Stimulated activated CD4-positive, alpha-beta T cell treated with anti-CD3 and anti-CD28 coated beads, Interleukin-1b, Interleukin-23, amount 100 ng/mL, for 4 hours (primary cell): Measurements from ENCODE around the gene MAGEC2.

Experiments used
- DNase-seq, 2 donors: peaks; one replicate each; pipeline ENCODE4 v3.0.0-alpha.2; 2020; ENCODE audit warnings: low read depth in 2 of 2

MAGEC2 gene, protein sequence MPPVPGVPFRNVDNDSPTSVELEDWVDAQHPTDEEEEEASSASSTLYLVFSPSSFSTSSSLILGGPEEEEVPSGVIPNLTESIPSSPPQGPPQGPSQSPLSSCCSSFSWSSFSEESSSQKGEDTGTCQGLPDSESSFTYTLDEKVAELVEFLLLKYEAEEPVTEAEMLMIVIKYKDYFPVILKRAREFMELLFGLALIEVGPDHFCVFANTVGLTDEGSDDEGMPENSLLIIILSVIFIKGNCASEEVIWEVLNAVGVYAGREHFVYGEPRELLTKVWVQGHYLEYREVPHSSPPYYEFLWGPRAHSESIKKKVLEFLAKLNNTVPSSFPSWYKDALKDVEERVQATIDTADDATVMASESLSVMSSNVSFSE

DNA sequence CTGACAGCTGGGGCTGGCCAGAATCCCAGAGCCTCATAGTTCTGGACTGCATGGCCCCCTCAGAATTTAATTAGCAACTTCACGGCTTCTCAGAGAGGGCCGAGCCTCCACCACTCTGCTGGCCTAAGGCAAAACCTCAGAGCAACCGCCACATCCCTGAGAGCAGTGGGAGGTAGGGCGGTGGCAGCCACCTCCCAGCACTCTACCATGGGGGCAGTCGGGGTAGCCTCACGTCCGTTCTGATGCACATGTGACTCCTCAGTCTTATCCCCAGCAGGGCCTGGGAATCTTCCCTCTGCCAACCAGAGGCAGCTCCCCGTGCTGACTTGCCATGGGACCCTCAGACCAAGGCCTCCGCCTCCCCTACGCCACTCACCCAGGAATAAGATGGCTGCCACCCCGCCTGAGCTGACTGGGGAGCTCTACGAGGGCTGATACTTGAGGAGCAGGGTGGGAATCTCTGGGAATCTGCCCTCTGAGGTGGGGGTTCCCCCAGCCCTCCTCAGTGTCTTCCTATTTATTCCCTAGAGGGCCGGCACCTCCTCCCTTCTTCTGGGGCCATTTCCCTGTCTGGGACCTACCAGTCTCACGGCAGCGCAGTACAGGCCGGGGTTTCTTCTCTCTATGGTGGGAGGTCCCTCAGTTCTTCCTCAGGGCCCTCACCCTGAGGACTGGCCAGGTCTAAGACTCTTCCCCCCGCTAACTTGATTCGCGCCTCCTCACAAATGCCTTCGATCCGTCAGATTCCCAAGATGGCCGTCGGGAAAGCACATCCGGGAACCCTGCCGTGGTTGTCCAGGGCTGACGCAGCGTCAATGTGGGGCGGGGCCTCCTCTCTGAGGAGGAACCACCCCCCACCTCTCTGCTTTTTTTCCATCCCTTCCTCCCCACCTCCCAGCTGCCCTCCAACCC is at the start of gene MAGEC2:
TSS of gene MAGEC2 (minus strand) at position 769 of the 912 bp plus-strand sequence. CDS start 1,303 bp downstream, outside the sequence.
- DNase-seq: no peak

DNA sequence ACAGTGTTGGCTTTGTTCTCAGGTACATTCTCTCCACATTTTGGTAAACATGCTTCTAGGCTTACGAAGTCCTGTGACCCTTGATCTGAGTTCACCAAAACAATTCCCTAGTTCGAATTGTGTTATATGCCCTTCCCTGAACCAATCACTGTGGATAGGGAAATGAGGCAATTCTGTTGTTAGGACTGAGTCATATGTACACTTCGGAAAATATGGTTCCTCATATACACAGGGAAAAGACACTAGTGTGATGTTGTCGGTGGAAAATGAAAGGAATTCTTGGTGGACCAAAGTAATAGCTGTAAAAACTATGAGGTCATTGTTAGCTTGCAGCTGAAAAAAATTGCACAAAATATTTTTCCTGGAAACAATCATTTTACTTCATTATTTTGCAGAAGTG is 46.6 kb upstream of the MAGEC2 start:
- DNase-seq: no peak

GRCh38 chrX:142251202-142251601 is 46.1 kb upstream of the MAGEC2 start:
- DNase-seq: no peak

DNA sequence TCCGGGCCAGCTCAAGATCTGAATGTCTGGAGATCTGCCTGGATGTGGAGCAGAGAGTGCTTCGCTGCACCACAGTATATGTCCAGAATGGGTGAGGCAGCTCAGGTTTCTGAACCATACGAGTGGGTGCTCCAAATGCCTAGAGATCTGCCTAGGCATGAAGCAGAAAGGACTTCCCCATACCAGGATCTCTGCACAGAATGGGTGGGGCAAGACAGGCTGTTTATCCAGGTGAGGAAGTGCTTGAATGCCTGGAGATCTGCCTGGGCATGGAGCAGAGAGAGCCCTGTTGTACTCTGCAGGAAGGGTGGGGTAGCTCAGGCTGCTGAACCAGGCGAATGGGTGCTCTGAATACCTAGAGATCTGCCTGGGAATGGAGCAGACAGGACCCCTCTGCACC is 45.4 kb upstream of the MAGEC2 start:
- DNase-seq: no peak

GRCh38 chrX:142249721-142250120 is 44.6 kb upstream of the MAGEC2 start:
- DNase-seq: no peak

- no peak for DNase-seq
Measured at GRCh38 chrX:142244568-142244967, 39.5 kb upstream of the MAGEC2 start.

DNA sequence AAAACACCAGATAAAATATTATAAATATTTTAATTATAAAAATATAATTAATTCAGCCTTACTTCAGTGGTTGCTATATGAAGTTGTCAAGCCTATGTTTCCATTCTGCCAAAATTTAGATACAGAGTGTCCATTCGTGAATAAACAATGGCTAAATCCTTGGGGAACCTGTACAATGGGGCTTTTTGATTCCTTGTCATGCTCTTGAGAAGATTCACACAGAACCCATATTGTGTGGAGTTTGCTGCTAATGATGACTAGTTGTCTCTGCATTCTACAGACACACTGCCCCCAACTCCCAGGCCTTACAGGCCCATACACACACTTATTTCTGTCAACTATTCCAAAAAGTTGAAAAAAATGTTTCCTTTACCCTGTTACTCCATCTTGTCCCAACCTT is 33.4 kb upstream of the MAGEC2 start:
- no peak for DNase-seq

GRCh38 chrX:142233400-142233799 is 28.3 kb upstream of the MAGEC2 start:
- no peak for DNase-seq

DNA sequence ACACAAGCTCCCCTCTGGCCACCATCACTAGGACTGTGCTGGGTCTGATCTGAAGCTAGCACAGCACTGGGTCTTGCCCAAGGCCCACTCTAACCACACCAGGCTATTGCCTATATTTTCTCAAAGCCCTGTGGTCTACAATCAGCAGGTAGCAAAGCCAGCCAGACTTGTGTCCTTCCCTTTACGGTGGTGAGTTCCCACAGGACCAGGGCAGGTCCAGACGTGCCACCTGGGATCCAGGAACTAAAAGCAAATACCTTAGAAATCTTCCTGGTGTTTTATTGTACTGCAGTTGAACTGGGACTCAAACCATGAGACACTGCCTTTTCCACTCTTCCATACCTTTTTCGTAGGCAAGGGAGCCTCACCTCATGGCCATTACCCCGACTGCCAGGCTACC is 9.0 kb upstream of the MAGEC2 start:
- no peak for DNase-seq

DNA sequence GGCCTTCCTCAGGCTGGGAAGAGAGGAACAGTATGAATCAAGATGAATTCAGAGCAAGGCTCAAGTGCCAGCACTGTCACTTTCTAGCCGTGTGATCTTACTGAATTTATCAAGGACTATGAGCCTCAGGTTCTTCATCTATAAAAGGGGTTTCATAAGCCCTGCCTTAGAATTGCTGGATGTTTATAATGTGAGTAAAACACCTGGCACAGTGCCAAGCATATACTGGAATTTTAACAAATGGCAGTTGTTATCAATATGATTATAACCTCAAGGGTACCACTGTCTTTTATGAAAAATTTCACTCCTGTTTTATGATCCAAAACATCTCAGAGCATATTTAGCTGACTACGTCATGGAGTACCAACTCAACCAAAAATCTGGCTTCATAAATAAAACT is 4.0 kb downstream of the MAGEC2 start:
- no peak for DNase-seq

GRCh38 chrX:142186103-142186502 is 19.0 kb downstream of the MAGEC2 start:
- no peak for DNase-seq

DNA sequence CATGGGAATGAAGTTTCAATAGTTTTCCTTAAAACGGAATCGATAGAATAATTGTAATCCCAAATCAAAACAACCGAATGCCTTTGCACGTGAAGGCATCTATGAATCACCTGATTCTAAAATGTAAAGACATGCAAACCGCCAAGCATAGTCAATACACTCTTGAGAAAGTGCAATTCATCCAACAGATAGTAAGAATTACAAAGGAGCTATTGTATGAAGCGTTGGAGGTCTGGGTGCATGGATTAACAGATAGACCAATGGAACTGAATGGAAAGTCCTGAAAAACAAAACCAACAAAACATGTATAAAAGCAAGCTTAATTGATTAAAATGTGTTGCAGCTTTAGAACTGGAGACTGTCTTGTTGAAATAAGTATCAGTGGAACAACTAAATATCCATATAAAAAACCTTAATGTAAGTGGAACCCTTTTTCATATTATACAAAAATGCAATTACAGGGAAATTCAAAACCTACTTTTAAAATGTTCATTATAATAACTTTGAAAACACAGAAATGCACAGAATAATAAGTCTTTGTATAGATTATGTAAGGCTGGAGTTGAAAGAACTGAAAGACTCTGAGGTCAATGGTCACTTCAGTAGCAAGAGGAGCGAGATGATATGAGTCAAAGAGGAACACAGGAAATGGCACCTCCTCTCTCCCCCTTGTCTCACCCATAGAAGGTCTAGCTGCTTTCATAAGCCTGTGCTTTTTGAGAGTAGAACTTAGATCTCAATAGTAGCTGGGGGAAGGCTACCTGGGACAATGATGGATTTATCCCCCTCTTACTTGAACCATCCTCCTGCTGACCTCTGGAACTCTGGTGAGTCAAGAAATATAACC is 20.1 kb downstream of the MAGEC2 start:
- no peak for DNase-seq

GRCh38 chrX:142156567-142156966 is 48.5 kb downstream of the MAGEC2 start:
- no peak for DNase-seq
